ENCODE results near the gene PAOX.

Gene PAOX

DNA sequence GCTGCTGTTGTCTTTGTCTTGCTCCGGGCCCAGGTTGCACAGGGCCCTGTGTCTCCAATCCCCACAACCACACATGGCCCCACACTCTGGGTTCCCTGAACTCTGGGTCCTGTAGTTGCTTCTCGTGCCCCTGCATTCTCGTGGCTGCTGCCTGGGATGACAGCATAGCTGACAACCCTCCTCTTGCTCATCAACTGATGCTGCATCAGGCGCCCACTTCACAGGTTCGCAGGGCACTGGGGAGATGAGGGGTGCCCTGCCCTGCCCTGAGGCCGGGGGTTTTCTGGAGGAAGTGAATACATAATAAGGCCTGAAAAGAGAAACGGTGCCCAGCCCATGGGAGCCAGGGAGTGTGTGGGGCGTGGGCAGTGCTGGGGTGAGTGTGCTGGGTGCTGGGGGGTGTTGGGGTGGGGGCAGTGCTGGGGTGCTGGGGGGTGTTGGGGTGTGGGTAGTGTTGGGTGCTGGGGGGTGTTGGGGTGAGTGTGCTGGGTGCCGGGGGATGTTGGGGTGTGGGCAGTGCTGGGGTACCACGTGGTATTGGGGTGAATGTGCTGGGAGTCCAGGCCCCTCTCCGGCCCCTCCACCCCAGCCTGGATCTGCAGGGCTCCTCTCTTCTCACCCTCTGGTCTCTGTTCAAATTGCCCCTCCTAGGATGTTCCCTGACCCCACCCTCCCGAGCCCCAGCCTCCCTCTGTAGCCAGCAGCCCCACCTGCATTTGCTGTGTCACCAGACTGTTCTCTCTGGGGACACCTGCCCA is 12.9 kb downstream of the PAOX start:
- Histone ChIP-seq H3K4me1 (ENCODE audit: control insufficient read depth in 1 of 2, insufficient read depth in 2 of 2, low read length in 2 of 2) (peaks cover 0 to 15% of the 10 kb centered on the region in 2 donors), H3K4me3 (ENCODE audit: low read depth in 1 of 2, low read length in 2 of 2) (no peak overlapping the region), H3K27ac (ENCODE audit: low read length) (no peak overlapping the region), H3K9me3 (ENCODE audit: control insufficient read depth in 1 of 2, low read length in 2 of 2) (no peaks in the 10 kb centered on the region), H3K27me3 (ENCODE audit: low read depth, low read length) (no peaks in the 10 kb centered on the region), H3K36me3 (ENCODE audit: control insufficient read depth in 1 of 2, insufficient read depth in 2 of 2, low read length in 2 of 2) (peaks cover 6 to 12% of the 10 kb centered on the region in 2 donors)

DNA sequence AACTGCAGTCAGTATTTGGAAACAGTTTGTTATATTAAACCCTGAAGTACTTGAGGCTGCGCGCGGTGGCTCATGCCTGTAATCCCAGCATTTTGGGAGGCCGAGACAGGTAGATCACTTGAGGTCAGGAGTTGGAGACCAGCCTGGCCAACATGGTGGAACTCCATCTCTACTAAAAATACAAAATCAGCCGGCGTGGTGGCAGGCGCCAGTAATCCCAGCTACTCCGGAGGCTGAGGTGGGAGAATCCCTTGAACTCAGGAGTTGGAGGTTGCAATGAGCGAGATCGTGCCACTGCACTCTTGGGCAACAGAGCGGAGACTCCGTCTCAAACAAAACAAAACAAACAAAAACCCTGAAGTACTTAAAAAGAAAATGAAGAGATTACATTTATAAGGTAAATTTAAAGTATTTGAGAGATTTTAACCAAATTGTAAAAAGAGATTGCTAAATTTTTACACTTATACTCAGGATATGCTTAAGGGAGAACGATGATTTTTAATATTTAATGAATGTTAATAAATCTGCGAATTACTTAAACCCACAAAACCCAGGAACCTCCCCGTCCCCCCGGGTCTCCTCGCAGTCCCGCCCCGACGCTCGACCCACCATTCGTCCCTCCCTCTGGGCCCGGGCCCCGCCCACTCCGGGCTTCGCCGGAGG is 14.5 kb downstream of the PAOX start:
- peaks cover 6 to 20% of the 10 kb centered on the region in 2 donors for H3K36me3 ChIP-seq (ENCODE audit: control insufficient read depth in 1 of 2, insufficient read depth in 2 of 2, low read length in 2 of 2)

DNA sequence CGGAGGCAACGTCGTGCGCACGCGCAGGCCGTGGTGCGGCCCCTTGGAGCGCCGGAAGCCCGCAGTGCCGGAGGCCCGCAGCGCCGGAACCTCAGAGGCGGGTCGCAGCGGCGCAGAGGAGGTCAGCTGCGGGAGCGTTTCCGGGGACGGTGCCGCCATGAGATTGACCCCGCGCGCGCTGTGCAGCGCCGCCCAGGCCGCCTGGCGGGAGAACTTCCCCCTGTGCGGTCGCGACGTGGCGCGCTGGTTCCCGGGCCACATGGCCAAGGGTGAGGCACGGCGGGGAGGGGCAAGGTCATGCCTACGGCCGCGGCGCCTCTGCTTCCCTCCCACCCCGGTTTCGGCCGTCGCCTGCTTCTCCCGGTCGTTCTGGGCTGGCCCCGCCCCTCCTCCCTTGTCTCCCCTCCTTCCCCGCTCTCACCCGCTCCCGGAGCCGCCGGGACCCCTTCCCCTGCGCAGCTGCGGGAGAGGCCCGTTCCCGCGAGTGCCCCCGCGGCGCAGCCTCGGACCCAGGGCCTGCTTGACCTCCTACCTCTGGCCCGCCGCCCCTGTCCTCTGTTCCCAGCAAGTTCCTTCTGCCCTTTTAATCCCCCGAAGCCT is 15.1 kb downstream of the PAOX start, which contains the start of gene MTG1:
TSS of gene MTG1 (plus strand) at position 94 of the 600 bp plus-strand sequence. CDS start at position 158, 64 bp downstream.
- Histone ChIP-seq H3K36me3 (ENCODE audit: control insufficient read depth in 1 of 2, insufficient read depth in 2 of 2, low read length in 2 of 2) (peaks cover 6 to 27% of the 10 kb centered on the region in 2 donors), H3K27me3 (ENCODE audit: low read depth, low read length) (no peaks in the 10 kb centered on the region), H3K4me1 (ENCODE audit: control insufficient read depth in 1 of 2, insufficient read depth in 2 of 2, low read length in 2 of 2) (peaks cover 0 to 15% of the 10 kb centered on the region in 2 donors), H3K4me3 (ENCODE audit: low read depth in 1 of 2, low read length in 2 of 2) (peak within 1 kb of the TSS; percentile 94 to 96), H3K9me3 (ENCODE audit: control insufficient read depth in 1 of 2, low read length in 2 of 2) (no peaks in the 10 kb centered on the region), H3K27ac (ENCODE audit: low read length) (peak within 1 kb of the TSS; percentile 87)

More for the DNA sequence above, 14.5 kb downstream of the PAOX start:
- peak overlapping the region; percentile 42 to 96 for H3K4me3 ChIP-seq (ENCODE audit: low read depth in 1 of 2, low read length in 2 of 2)
- no peaks in the 10 kb centered on the region for H3K27me3 ChIP-seq (ENCODE audit: low read depth, low read length)
- no peaks in the 10 kb centered on the region for H3K9me3 ChIP-seq (ENCODE audit: control insufficient read depth in 1 of 2, low read length in 2 of 2)
- no peak overlapping the region for H3K27ac ChIP-seq (ENCODE audit: low read length)
- peaks cover 0 to 15% of the 10 kb centered on the region in 2 donors for H3K4me1 ChIP-seq (ENCODE audit: control insufficient read depth in 1 of 2, insufficient read depth in 2 of 2, low read length in 2 of 2)

DNA sequence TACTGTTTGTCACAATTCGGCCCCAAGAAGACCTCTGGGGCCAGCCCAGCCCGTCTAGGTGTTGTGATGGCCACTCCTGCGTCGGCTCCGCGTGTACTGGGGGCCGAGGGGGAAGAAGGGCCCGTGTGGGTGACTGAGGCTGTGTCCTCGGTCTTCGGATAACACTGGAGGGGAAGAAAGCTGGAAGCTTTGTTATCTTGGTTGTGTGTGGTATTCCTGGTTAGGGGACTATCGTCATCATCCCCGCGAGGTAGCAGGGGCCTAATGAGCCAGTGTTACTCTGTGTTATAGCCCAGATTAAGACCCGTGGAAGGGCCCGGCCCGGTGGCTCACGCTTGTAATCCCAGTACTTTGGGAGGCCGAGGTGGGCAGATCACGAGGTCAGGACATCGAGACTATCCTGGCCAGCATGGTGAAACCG is 15.7 kb downstream of the PAOX start:
- Histone ChIP-seq H3K9me3 (ENCODE audit: control insufficient read depth in 1 of 2, low read length in 2 of 2) (no peaks in the 10 kb centered on the region), H3K4me3 (ENCODE audit: low read depth in 1 of 2, low read length in 2 of 2) (peak overlapping the region; percentile 94 to 96), H3K36me3 (ENCODE audit: control insufficient read depth in 1 of 2, insufficient read depth in 2 of 2, low read length in 2 of 2) (peaks cover 6 to 33% of the 10 kb centered on the region in 2 donors), H3K4me1 (ENCODE audit: control insufficient read depth in 1 of 2, insufficient read depth in 2 of 2, low read length in 2 of 2) (peaks cover 0 to 15% of the 10 kb centered on the region in 2 donors), H3K27me3 (ENCODE audit: low read depth, low read length) (no peaks in the 10 kb centered on the region), H3K27ac (ENCODE audit: low read length) (peak overlapping the region; percentile 87)

DNA sequence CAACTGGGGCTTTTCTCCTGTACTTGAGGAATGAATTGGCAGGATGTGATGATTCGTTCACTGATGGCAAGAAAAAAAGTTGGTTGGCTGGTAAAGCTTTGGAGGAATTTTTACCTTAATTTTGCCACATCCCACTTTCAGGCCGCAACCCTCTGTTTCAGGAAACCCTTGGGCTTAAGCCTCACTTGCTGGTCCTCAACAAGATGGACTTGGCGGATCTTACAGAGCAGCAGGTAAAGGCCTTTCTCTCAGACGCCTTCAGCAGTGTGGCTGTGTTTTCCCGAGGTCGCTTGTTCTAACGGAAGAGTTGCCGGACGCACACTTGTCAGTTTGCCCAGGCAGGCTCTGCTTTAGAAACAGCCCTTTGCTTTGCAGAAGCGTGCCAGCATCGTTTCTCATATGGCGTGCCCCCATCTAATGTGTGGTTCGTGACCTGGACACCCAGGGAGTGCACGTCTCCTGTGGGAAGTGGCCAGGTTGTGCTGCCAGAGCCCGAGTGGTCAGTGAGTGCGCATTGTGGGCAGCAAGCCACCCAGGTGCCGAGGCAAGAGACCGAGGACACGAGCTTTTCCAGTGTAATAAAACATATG is 17.1 kb downstream of the PAOX start:
- Histone ChIP-seq H3K27me3 (ENCODE audit: low read depth, low read length) (no peaks in the 10 kb centered on the region), H3K27ac (ENCODE audit: low read length) (no peak overlapping the region), H3K4me1 (ENCODE audit: control insufficient read depth in 1 of 2, insufficient read depth in 2 of 2, low read length in 2 of 2) (peaks cover 7 to 15% of the 10 kb centered on the region in 2 donors), H3K36me3 (ENCODE audit: control insufficient read depth in 1 of 2, insufficient read depth in 2 of 2, low read length in 2 of 2) (peaks cover 7 to 38% of the 10 kb centered on the region in 2 donors), H3K4me3 (ENCODE audit: low read depth in 1 of 2, low read length in 2 of 2) (no peak overlapping the region), H3K9me3 (ENCODE audit: control insufficient read depth in 1 of 2, low read length in 2 of 2) (no peaks in the 10 kb centered on the region)

DNA sequence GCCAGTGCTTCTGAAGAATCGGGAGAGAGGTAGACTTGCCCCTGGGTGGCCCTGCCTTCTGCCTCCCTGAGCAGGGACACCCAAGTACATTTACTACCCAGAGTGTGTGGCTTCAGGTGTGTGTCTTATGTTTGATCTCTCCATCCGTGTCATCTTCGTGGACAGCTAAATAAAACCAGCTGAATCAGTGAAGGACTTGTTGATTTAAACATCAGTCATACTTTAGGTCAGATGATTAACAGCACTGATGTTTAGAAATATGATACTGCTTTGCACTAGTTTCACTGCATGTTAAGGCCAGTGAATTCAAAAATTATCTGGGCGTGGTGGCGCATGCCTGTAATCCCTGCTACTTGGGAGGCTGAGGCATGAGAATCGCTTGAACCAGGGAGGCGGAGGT is 18.9 kb downstream of the PAOX start:
- peaks cover 8 to 15% of the 10 kb centered on the region in 2 donors for H3K4me1 ChIP-seq (ENCODE audit: control insufficient read depth in 1 of 2, insufficient read depth in 2 of 2, low read length in 2 of 2)
- no peak overlapping the region for H3K27ac ChIP-seq (ENCODE audit: low read length)
- H3K9me3 ChIP-seq (ENCODE audit: control insufficient read depth in 1 of 2, low read length in 2 of 2): no peaks in the 10 kb centered on the region
- no peaks in the 10 kb centered on the region for H3K27me3 ChIP-seq (ENCODE audit: low read depth, low read length)
- H3K36me3 ChIP-seq (ENCODE audit: control insufficient read depth in 1 of 2, insufficient read depth in 2 of 2, low read length in 2 of 2): peaks cover 15 to 47% of the 10 kb centered on the region in 2 donors
- no peak overlapping the region for H3K4me3 ChIP-seq (ENCODE audit: low read depth in 1 of 2, low read length in 2 of 2)

DNA sequence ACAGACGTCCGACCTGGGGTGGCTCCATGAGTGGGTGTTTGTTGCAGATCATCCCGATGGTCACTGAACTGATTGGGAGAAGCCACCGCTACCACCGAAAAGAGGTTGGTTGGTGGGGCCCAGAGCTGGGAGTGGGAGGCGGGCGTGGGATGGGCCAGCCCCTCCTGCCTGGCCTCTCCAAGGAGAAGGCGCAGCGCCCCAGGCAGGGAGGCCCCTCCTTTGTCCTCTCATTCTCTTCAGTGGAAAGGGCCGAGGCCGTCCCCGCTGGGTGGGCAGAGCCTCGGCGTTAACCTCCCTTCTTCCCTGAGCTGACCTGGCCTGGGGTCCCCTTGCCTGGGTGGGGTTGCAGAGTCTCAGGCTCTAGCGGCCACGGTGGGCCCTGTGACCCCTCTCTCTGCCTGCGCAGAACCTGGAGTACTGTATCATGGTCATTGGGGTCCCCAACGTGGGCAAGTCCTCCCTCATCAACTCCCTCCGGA is 20.1 kb downstream of the PAOX start:
- H3K27me3 ChIP-seq (ENCODE audit: low read depth, low read length): no peaks in the 10 kb centered on the region
- H3K9me3 ChIP-seq (ENCODE audit: control insufficient read depth in 1 of 2, low read length in 2 of 2): no peaks in the 10 kb centered on the region
- no peak overlapping the region for H3K4me3 ChIP-seq (ENCODE audit: low read depth in 1 of 2, low read length in 2 of 2)
- peaks cover 20 to 54% of the 10 kb centered on the region in 2 donors for H3K36me3 ChIP-seq (ENCODE audit: control insufficient read depth in 1 of 2, insufficient read depth in 2 of 2, low read length in 2 of 2)
- no peak overlapping the region for H3K27ac ChIP-seq (ENCODE audit: low read length)
- peaks cover 8 to 15% of the 10 kb centered on the region in 2 donors for H3K4me1 ChIP-seq (ENCODE audit: control insufficient read depth in 1 of 2, insufficient read depth in 2 of 2, low read length in 2 of 2)

DNA sequence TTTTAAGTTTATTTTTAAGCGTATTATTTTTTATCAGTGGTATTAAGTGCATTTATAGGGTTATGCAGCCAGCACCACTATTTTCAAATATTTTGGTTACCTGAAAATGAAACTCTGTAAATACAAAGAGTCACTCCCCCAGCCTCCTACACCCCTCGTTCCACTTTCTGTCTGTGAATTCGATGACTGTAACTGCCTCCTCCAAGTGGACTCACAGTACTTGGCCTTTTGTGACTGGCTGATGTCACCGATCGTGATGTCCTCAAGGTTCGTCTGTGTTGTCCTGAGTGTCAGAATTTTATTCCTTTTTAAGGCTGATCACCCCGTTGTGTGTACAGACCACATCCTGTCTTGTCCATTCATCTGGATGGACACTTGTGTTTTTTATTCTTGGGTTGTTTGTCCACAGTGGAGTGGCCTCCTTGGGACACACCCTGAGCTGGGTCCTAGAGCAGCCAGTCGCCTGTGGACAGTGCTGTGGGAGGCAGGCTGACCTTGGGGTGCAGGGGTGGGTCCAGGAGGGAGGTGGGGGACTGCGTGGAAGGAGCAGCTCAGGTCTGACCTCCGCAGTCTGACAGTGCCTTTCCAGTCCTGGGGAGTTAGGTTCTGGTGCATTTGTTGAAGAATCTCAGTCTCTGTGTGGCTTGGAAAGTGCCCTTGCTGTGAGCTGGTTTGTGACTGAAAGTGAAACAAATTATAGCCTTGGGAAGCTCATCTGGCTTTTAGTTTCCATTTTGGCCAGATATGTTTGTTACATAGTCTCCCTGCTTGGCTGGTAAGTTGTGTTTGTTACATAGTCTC is 21.8 kb downstream of the PAOX start:
- H3K36me3 ChIP-seq (ENCODE audit: control insufficient read depth in 1 of 2, insufficient read depth in 2 of 2, low read length in 2 of 2): peaks cover 31 to 64% of the 10 kb centered on the region in 2 donors

DNA sequence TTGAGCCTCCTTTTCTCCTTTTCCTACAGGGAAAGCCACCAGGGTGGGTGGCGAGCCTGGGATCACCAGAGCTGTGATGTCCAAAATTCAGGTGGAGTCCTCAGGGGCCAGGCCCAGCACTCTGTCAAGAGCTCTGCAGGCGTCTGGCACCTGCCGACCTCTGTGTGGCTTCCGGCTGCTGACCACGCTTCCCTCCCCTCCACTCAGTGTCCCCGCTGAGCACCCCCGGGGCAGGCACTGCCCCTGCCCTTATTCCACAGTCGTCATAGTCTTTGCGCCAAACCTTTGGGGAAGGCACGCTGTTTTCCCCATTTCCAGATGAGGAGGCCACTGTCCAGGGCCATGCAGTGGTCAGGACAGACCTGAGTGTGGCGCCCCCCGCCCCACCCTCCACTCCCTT is 22.4 kb downstream of the PAOX start:
- Histone ChIP-seq H3K27me3 (ENCODE audit: low read depth, low read length) (no peaks in the 10 kb centered on the region), H3K4me1 (ENCODE audit: control insufficient read depth in 1 of 2, insufficient read depth in 2 of 2, low read length in 2 of 2) (peaks cover 0 to 8% of the 10 kb centered on the region in 2 donors), H3K4me3 (ENCODE audit: low read depth in 1 of 2, low read length in 2 of 2) (no peak overlapping the region), H3K27ac (ENCODE audit: low read length) (no peak overlapping the region), H3K9me3 (ENCODE audit: control insufficient read depth in 1 of 2, low read length in 2 of 2) (no peaks in the 10 kb centered on the region), H3K36me3 (ENCODE audit: control insufficient read depth in 1 of 2, insufficient read depth in 2 of 2, low read length in 2 of 2) (peaks cover 26 to 62% of the 10 kb centered on the region in 2 donors)

More for the DNA sequence above, 21.8 kb downstream of the PAOX start:
- H3K27me3 ChIP-seq (ENCODE audit: low read depth, low read length): no peaks in the 10 kb centered on the region
- peaks cover under 1 to 8% of the 10 kb centered on the region in 2 donors for H3K4me1 ChIP-seq (ENCODE audit: control insufficient read depth in 1 of 2, insufficient read depth in 2 of 2, low read length in 2 of 2)
- no peak overlapping the region for H3K4me3 ChIP-seq (ENCODE audit: low read depth in 1 of 2, low read length in 2 of 2)
- peak overlapping the region; percentile 7 for H3K27ac ChIP-seq (ENCODE audit: low read length)
- H3K9me3 ChIP-seq (ENCODE audit: control insufficient read depth in 1 of 2, low read length in 2 of 2): no peaks in the 10 kb centered on the region

DNA sequence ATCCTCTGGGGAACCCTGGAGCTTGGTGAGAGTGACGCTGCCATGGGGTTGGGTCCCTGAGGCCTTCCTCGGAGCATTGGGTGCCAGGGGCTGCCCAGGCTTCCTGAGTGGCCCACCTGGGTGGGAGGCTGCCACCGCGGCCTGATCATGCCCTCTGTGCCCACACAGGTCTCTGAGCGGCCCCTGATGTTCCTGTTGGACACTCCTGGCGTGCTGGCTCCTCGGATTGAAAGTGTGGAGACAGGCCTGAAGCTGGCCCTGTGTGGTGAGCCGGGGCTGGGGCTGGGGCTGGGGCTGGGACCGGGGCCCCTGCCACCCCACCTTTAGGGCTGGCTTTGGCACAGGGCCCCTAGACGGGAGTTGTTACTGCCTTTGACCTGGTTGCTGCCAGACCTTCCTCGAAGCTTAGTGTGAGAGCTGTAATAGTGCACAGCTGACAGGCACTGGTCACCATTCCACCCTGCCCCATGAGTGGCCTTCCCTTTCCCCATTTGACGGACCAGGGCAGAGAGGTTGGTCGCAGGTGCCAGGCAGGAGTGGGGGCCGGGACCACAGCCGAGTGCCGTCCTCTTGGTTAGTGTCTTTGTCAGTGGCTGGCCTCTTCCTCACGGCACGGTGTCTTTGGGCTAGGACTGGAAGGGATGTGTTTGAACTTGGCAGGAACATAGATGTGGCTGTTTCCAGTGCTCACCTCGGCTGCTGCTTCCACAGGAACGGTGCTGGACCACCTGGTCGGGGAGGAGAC is 23.1 kb downstream of the PAOX start:
- Histone ChIP-seq H3K4me3 (ENCODE audit: low read depth in 1 of 2, low read length in 2 of 2) (no peak overlapping the region), H3K9me3 (ENCODE audit: control insufficient read depth in 1 of 2, low read length in 2 of 2) (no peaks in the 10 kb centered on the region), H3K4me1 (ENCODE audit: control insufficient read depth in 1 of 2, insufficient read depth in 2 of 2, low read length in 2 of 2) (peaks cover 0 to 8% of the 10 kb centered on the region in 2 donors), H3K36me3 (ENCODE audit: control insufficient read depth in 1 of 2, insufficient read depth in 2 of 2, low read length in 2 of 2) (peaks cover 30 to 67% of the 10 kb centered on the region in 2 donors), H3K27me3 (ENCODE audit: low read depth, low read length) (no peaks in the 10 kb centered on the region), H3K27ac (ENCODE audit: low read length) (no peak overlapping the region)

Data from muscle layer of duodenum (tissue), 2 donors.